Astrocyte (in vitro differentiated cells and primary cell): Measurements from ENCODE around the gene DCAF7. TPM values are rescaled to one million over a fixed set of nuclear protein-coding genes. Genes with fewer than 3 reads are reported as not detected.

Experiments used
- DNase-seq: peaks from one replicate; pipeline ENCODE4 v3.0.0-alpha.2; 2010; ENCODE audit warnings: low read depth
- FAIRE-seq: peaks from 2 replicates; lab custom pipeline; 2011; peaks lifted over from hg19 to GRCh38; lab: Jason Lieb, UNC
- H2AFZ ChIP-seq: 2 replicates; pipeline ENCODE4 v1.6.0; 2012; ENCODE audit warnings: low read depth, low read length, inconsistent platforms
- H3K27ac ChIP-seq: 2 replicates; pipeline ENCODE4 v1.5.1; 2011; ENCODE audit warnings: low read depth, low read length, inconsistent platforms
- H3K27me3 ChIP-seq: 2 replicates; pipeline ENCODE4 v1.6.0; 2011; ENCODE audit warnings: low read length, inconsistent platforms; ENCODE audit not compliant: insufficient read depth
- H3K36me3 ChIP-seq: 2 replicates; pipeline ENCODE4 v1.5.1; 2011; ENCODE audit warnings: low read length, inconsistent platforms; ENCODE audit not compliant: insufficient read depth
- H3K4me1 ChIP-seq: 2 replicates; pipeline ENCODE4 v1.5.1; 2011; ENCODE audit warnings: low read length, inconsistent platforms; ENCODE audit not compliant: insufficient read depth
- H3K4me2 ChIP-seq: 2 replicates; pipeline ENCODE4 v1.6.0; 2012; ENCODE audit warnings: low read length, inconsistent platforms
- H3K4me3 ChIP-seq: 2 replicates; pipeline ENCODE4 v1.5.1; 2011; ENCODE audit warnings: low read depth, mild to moderate bottlenecking, low read length, inconsistent platforms; ENCODE audit not compliant: insufficient read depth
- H3K79me2 ChIP-seq: 2 replicates; pipeline ENCODE4 v1.6.0; 2012; ENCODE audit warnings: mild to moderate bottlenecking, low read length, inconsistent platforms; ENCODE audit not compliant: insufficient read depth
- H3K9ac ChIP-seq: 2 replicates; pipeline ENCODE4 v1.6.0; 2012; ENCODE audit warnings: mild to moderate bottlenecking, low read length, inconsistent platforms
- H3K9me3 ChIP-seq: 2 replicates; pipeline ENCODE4 v1.5.1; 2012; ENCODE audit warnings: low read depth, mild to moderate bottlenecking, low read length, inconsistent platforms; ENCODE audit not compliant: insufficient read depth
- H4K20me1 ChIP-seq: 2 replicates; pipeline ENCODE4 v1.6.0; 2012; ENCODE audit warnings: low read length, inconsistent platforms; ENCODE audit not compliant: insufficient read depth
- H3K27ac Mint-ChIP-seq: one replicate; pipeline ENCODE4 v1.8.0; 2021; ENCODE audit warnings: mild to moderate bottlenecking, mixed read lengths; ENCODE audit not compliant: unreplicated experiment
- H3K27me3 Mint-ChIP-seq: one replicate; pipeline ENCODE4 v1.8.0; 2021; ENCODE audit warnings: low read depth, mixed read lengths; ENCODE audit not compliant: unreplicated experiment
- H3K36me3 Mint-ChIP-seq: one replicate; pipeline ENCODE4 v1.8.0; 2021; ENCODE audit warnings: low read depth, mixed read lengths; ENCODE audit not compliant: unreplicated experiment
- H3K4me1 Mint-ChIP-seq: one replicate; pipeline ENCODE4 v1.8.0; 2021; ENCODE audit warnings: low read depth, mixed read lengths; ENCODE audit not compliant: unreplicated experiment
- H3K4me3 Mint-ChIP-seq: one replicate; pipeline ENCODE4 v1.8.0; 2021; ENCODE audit warnings: mild to moderate bottlenecking, moderate library complexity, mixed read lengths; ENCODE audit not compliant: unreplicated experiment
- H3K9me3 Mint-ChIP-seq: one replicate; pipeline ENCODE4 v1.8.0; 2021; ENCODE audit warnings: mild to moderate bottlenecking, mixed read lengths; ENCODE audit not compliant: unreplicated experiment
- EZH2 ChIP-seq: IDR thresholded peaks from 2 replicates; pipeline ENCODE4 v1.6.1; 2012; ENCODE audit warnings: mild to moderate bottlenecking, low read length, inconsistent platforms; ENCODE audit not compliant: insufficient read depth
- total RNA-seq: library from RNA; stranded (reverse); gene quantifications from 2 replicates; pipeline ENCODE4 v1.2.1, GENCODE V29; 2021
- TF ChIP-seq, protein P1 (sequence below): IDR thresholded peaks from 2 replicates; pipeline ENCODE4 v1.5.1; 2011; ENCODE audit warnings: low read depth, mild to moderate bottlenecking, inconsistent platforms, low read length, moderate library complexity; ENCODE audit not compliant: insufficient read depth

DCAF7 gene
- total RNA-seq, 1 donor from 2014 or later: 84.2 TPM

GRCh38 chr17:63534078-63534570, 16.2 kb upstream of the DCAF7 start:
- Mint-ChIP-seq H3K4me1 (no peaks in the 10 kb centered on the region), H3K27ac (no peak overlapping the region), H3K36me3 (no peaks in the 10 kb centered on the region), H3K27me3 (peaks cover 51% of the 10 kb centered on the region), H3K9me3 (no peaks in the 10 kb centered on the region), H3K4me3 (no peak overlapping the region)
- TF ChIP-seq EZH2: no peak
- TF ChIP-seq, protein P1, sequence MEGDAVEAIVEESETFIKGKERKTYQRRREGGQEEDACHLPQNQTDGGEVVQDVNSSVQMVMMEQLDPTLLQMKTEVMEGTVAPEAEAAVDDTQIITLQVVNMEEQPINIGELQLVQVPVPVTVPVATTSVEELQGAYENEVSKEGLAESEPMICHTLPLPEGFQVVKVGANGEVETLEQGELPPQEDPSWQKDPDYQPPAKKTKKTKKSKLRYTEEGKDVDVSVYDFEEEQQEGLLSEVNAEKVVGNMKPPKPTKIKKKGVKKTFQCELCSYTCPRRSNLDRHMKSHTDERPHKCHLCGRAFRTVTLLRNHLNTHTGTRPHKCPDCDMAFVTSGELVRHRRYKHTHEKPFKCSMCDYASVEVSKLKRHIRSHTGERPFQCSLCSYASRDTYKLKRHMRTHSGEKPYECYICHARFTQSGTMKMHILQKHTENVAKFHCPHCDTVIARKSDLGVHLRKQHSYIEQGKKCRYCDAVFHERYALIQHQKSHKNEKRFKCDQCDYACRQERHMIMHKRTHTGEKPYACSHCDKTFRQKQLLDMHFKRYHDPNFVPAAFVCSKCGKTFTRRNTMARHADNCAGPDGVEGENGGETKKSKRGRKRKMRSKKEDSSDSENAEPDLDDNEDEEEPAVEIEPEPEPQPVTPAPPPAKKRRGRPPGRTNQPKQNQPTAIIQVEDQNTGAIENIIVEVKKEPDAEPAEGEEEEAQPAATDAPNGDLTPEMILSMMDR: no peak
- Histone ChIP-seq H3K9ac (no peak overlapping the region), H3K27ac (no peak overlapping the region), H3K4me1 (peaks cover 7% of the 10 kb centered on the region), H3K4me2 (no peak overlapping the region), H2AFZ (no peak overlapping the region), H3K4me3 (no peak overlapping the region), H4K20me1 (no peaks in the 10 kb centered on the region), H3K36me3 (no peaks in the 10 kb centered on the region), H3K27me3 (peaks cover 22% of the 10 kb centered on the region), H3K79me2 (no peaks in the 10 kb centered on the region), H3K9me3 (no peaks in the 10 kb centered on the region)
- no peak for DNase-seq
- FAIRE-seq: no peak

- no peak for DNase-seq
- Mint-ChIP-seq H3K27ac (no peak overlapping the region), H3K9me3 (peaks cover 5% of the 10 kb centered on the region), H3K36me3 (no peaks in the 10 kb centered on the region), H3K4me3 (no peak overlapping the region), H3K27me3 (peaks cover 54% of the 10 kb centered on the region), H3K4me1 (no peaks in the 10 kb centered on the region)
- Histone ChIP-seq H3K9me3 (no peaks in the 10 kb centered on the region), H3K27ac (no peak overlapping the region), H3K79me2 (no peaks in the 10 kb centered on the region), H3K36me3 (no peaks in the 10 kb centered on the region), H3K9ac (no peak overlapping the region), H2AFZ (no peak overlapping the region), H4K20me1 (no peaks in the 10 kb centered on the region), H3K4me2 (no peak overlapping the region), H3K27me3 (peaks cover 31% of the 10 kb centered on the region), H3K4me1 (peaks cover 7% of the 10 kb centered on the region), H3K4me3 (no peak overlapping the region)
- no peak for FAIRE-seq
- TF ChIP-seq EZH2: no peak
- TF ChIP-seq, protein P1: no peak
These were observed 15.3 kb upstream of the DCAF7 start for GRCh38 chr17:63534816-63535455.

DNA sequence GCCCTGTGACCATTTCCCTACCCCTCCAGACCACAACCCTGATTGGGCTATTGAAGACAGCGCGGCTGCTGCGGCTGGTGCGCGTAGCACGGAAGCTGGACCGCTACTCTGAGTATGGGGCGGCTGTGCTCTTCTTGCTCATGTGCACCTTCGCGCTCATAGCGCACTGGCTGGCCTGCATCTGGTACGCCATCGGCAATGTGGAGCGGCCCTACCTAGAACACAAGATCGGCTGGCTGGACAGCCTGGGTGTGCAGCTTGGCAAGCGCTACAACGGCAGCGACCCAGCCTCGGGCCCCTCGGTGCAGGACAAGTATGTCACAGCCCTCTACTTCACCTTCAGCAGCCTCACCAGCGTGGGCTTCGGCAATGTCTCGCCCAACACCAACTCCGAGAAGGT, 14.6 kb upstream of the DCAF7 start:
- Mint-ChIP-seq H3K4me1 (no peaks in the 10 kb centered on the region), H3K9me3 (peaks cover 5% of the 10 kb centered on the region), H3K27me3 (peaks cover 58% of the 10 kb centered on the region), H3K36me3 (no peaks in the 10 kb centered on the region), H3K4me3 (no peak overlapping the region), H3K27ac (no peak overlapping the region)
- Histone ChIP-seq H3K79me2 (no peaks in the 10 kb centered on the region), H3K9me3 (no peaks in the 10 kb centered on the region), H3K36me3 (no peaks in the 10 kb centered on the region), H3K9ac (no peak overlapping the region), H3K27me3 (peaks cover 31% of the 10 kb centered on the region), H3K4me1 (peaks cover 7% of the 10 kb centered on the region), H4K20me1 (no peaks in the 10 kb centered on the region), H3K4me2 (no peak overlapping the region), H2AFZ (no peak overlapping the region), H3K27ac (no peak overlapping the region), H3K4me3 (no peak overlapping the region)
- no peak for TF ChIP-seq EZH2
- TF ChIP-seq, protein P1: no peak
- DNase-seq: no peak
- FAIRE-seq: no peak
